HL-60/S4 treated with phorbol 12-myristate 13-acetate at 8.2 ng/mL for 4 days and 3 days (cell line): ENCODE results near the gene GYPE.
"Not testable (repeated sequence)": the region's sequence is repeated elsewhere in the genome, so short reads cannot be mapped to it uniquely, and the experiment has no call there.

Experiments
- in situ Hi-C: fragments of 300-500 bp; cut with MboI; formaldehyde crosslinking; loops from 2 replicates; pipeline ENCODE4 v1.15.0; 2022; ENCODE audit warnings: low sequenced_read_pairs

GYPE gene

GRCh38 chr4:143905440-143905839, at the start of gene GYPE:
Gene GYPE (minus strand): TSS chr4:143905559. CDS start chr4:143905507, 52 bp downstream.
- in situ Hi-C loops, result not testable (repeated sequence)

GRCh38 chr4:143951458-143951972, 46.2 kb upstream of the GYPE start:
- in situ Hi-C loops, result not testable (repeated sequence)

GRCh38 chr4:143950967-143951366, 45.6 kb upstream of the GYPE start:
- in situ Hi-C loops, result not testable (repeated sequence)

GRCh38 chr4:143950185-143950584, 44.8 kb upstream of the GYPE start:
- in situ Hi-C loops, result not testable (repeated sequence)

- in situ Hi-C loops, result not testable (repeated sequence)
Observed at GRCh38 chr4:143947493-143947892, 42.1 kb upstream of the GYPE start.

- in situ Hi-C loops, result not testable (repeated sequence)
Observed at GRCh38 chr4:143940708-143941107, 35.3 kb upstream of the GYPE start.

GRCh38 chr4:143939528-143939927, 34.2 kb upstream of the GYPE start:
- in situ Hi-C loops, result no loop called here

GRCh38 chr4:143938890-143939289, 33.5 kb upstream of the GYPE start:
- in situ Hi-C loops, result not testable (repeated sequence)

GRCh38 chr4:143921181-143921580, 15.8 kb upstream of the GYPE start:
- in situ Hi-C loops, result no loop called here

GRCh38 chr4:143916485-143916884, 11.1 kb upstream of the GYPE start:
- in situ Hi-C loops, result not testable (repeated sequence)

GRCh38 chr4:143912478-143912877, 7.1 kb upstream of the GYPE start:
- in situ Hi-C loops, result not testable (repeated sequence)

- in situ Hi-C loops, result not testable (repeated sequence)
Observed at GRCh38 chr4:143911528-143912417, 6.4 kb upstream of the GYPE start.

- in situ Hi-C loops, result not testable (repeated sequence)
Observed at GRCh38 chr4:143910906-143911305, 5.5 kb upstream of the GYPE start.

GRCh38 chr4:143907811-143908210, 2.5 kb upstream of the GYPE start:
- in situ Hi-C loops, result not testable (repeated sequence)

- in situ Hi-C loops, result not testable (repeated sequence)
Observed at GRCh38 chr4:143904431-143904830, 928 bp downstream of the GYPE start.

GRCh38 chr4:143890323-143890722, 15.0 kb downstream of the GYPE start:
- in situ Hi-C loops, result not testable (repeated sequence)

- in situ Hi-C loops, result not testable (repeated sequence)
Observed at GRCh38 chr4:143888189-143888588, 17.2 kb downstream of the GYPE start.

GRCh38 chr4:143884965-143885364, 20.4 kb downstream of the GYPE start:
- in situ Hi-C loops, result not testable (repeated sequence)

- in situ Hi-C loops, result no loop called here
Observed at GRCh38 chr4:143883529-143883928, 21.8 kb downstream of the GYPE start.

- in situ Hi-C loops, result no loop called here
Observed at GRCh38 chr4:143882892-143883291, 22.5 kb downstream of the GYPE start.

- in situ Hi-C loops, result not testable (repeated sequence)
Observed at GRCh38 chr4:143879561-143879960, 25.8 kb downstream of the GYPE start.

GRCh38 chr4:143875357-143875756, 30.0 kb downstream of the GYPE start:
- in situ Hi-C loops, result not testable (repeated sequence)
